HEK293T (cell line): ENCODE data around the gene IRAG1.

Experiments
- BHLHE40 ChIP-seq: fragments of 450-650 bp; IDR thresholded peaks from 2 replicates; pipeline ENCODE4 v1.6.1; 2016; ENCODE audit warnings: mild to moderate bottlenecking, moderate library complexity, borderline replicate concordance
- FOXA1 ChIP-seq: fragments of 450-650 bp; IDR thresholded peaks from 2 replicates; pipeline ENCODE4 v1.6.1; 2016; ENCODE audit warnings: mild to moderate bottlenecking
- LEF1 ChIP-seq: fragments of 450-650 bp; IDR thresholded peaks from 2 replicates; pipeline ENCODE4 v1.6.1; 2017; ENCODE audit warnings: mild to moderate bottlenecking, borderline replicate concordance

GRCh38 chr11:10728789-10729472 is 35.4 kb upstream of the IRAG1 start:
- TF ChIP-seq FOXA1 = no peak
- TF ChIP-seq BHLHE40 = no peak
- no peak for TF ChIP-seq LEF1
